Esophagus squamous epithelium (tissue), 5 donors: ENCODE results near the gene SCART1. TPM values are rescaled to one million over a fixed set of nuclear protein-coding genes. Genes with fewer than 3 reads are reported as not detected.

Source experiments
- DNase-seq: peaks from one replicate; lab custom pipeline; 2025; lab: John Stamatoyannopoulos, UW
- H3K27ac ChIP-seq, 4 donors: fragments of 200-600 bp; sonication (generic); one replicate each; pipeline ENCODE4 v1.5.1; 2016 to 2019; ENCODE audit warnings: mild to moderate bottlenecking in 1 of 4
- H3K27me3 ChIP-seq, 4 donors: fragments of 200-600 bp; sonication (generic); 1 replicate in 3 of 4; 2 replicates in 1 of 4; pipeline versions ENCODE4 v1.5.1 to v1.6.0; 2017 to 2021; ENCODE audit warnings: antibody characterized with exemption in 1 of 4
- H3K36me3 ChIP-seq, 3 donors: fragments of 200-600 bp; sonication (generic); one replicate each; pipeline ENCODE4 v1.5.1; 2016 to 2019
- H3K4me1 ChIP-seq, 3 donors: fragments of 200-600 bp; sonication (generic); one replicate each; pipeline ENCODE4 v1.5.1; 2017 to 2019
- H3K4me3 ChIP-seq, 4 donors: fragments of 200-600 bp; sonication (generic); 1 replicate in 3 of 4; 2 replicates in 1 of 4; pipeline ENCODE4 v1.5.1; 2016 to 2019; ENCODE audit warnings: mild to moderate bottlenecking in 2 of 4, moderate library complexity in 1 of 4
- H3K9me3 ChIP-seq, 3 donors: fragments of 200-600 bp; sonication (generic); one replicate each; pipeline ENCODE4 v1.5.1; 2016 to 2019
- POLR2A ChIP-seq, 4 donors: fragments of 450-650 bp; IDR thresholded peaks; one replicate each; pipeline ENCODE4 v1.6.1; 2017; ENCODE audit warnings: antibody characterized with exemption in 4 of 4, mild to moderate bottlenecking in 4 of 4, moderate library complexity in 3 of 4
- WGBS, 2 donors: methylation state at CpG; one replicate each; pipeline ENCODE4 v1.1.5; 2018; 5-methylcytosine and 5-hydroxymethylcytosine counted together
- intact Hi-C: fragments of 100-400 bp; cut with DNase I; formaldehyde crosslinking; loops from one replicate; pipeline ENCODE4 v1.15.0; 2022
- total RNA-seq, 4 donors: library from RNA; depleted of rRNA; stranded (reverse); fragments of >200 nt; gene quantifications; one replicate each; pipeline ENCODE4 v1.1.0, GENCODE V29; 2016
- TF ChIP-seq, protein P1 (sequence below), 6 experiments: fragments of 450-650 bp in 4 of 6; fragments of 200-600 bp in 2 of 6; sonication (generic) in 2 of 6; IDR thresholded peaks; one replicate each; pipeline ENCODE4 v1.5.1; 2016 to 2019; ENCODE audit warnings: antibody characterized with exemption in 6 of 6, mild to moderate bottlenecking in 4 of 6, moderate library complexity in 4 of 6
- donor health status: DM: yes; HTN: yes; CAD: no.

Gene SCART1
- total RNA-seq, 4 donors from 2014 or later = 0.06 to 2.5 (median 0.35) TPM

DNA sequence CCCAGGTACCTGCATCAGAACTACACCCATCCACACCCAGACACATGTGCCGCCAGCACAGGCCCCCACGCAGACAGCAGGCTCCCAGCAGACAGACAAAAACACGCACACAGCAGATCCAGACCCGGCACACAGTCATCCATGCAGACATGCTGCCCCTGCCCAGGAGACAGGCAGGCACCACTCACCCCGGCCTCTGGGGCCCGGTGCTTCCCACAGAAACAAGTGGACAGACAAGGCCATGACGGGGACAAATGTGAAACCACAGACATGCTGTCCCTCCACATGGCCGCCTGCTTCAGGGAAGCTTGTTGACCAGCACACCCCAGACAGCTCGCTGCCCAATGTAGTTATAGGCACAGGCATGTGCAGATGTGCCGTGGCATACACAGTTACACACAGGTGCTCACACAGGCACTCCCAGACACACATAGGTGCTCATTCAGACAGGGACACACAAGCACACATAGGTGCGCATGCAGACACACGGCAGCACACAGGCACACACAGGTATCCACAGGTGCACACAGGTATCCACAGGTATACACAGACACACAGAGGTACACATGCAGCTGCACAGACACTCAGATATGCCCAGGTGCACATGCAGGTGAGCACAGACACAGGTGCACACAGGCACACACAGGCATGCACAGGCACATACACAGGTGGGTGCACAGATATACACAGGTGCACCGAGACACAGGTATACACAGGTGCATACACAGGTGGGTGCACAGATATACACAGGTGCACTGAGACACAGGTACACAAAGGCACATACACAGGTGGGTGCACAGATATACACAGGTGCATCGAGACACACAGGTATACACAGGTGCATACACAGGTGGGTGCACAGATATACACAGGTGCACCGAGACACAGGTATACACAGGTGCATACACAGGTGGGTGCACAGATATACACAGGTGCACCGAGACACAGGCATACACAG lies 10.5 kb upstream of the SCART1 start:
- no peak overlapping the region for H3K27ac ChIP-seq
- no peak overlapping the region for H3K4me3 ChIP-seq
- DNase-seq = no peak
- 82 to 92% methylated on average over 9 to 12 of the region's 16 CpGs for WGBS, 2 donors
- H3K27me3 ChIP-seq = no peaks in the 10 kb centered on the region
- no peaks in the 10 kb centered on the region for H3K4me1 ChIP-seq
- no peaks in the 10 kb centered on the region for H3K36me3 ChIP-seq
- no peak for TF ChIP-seq POLR2A (IDR thresholded peaks at IDR 0.05)
- TF ChIP-seq, protein P1, sequence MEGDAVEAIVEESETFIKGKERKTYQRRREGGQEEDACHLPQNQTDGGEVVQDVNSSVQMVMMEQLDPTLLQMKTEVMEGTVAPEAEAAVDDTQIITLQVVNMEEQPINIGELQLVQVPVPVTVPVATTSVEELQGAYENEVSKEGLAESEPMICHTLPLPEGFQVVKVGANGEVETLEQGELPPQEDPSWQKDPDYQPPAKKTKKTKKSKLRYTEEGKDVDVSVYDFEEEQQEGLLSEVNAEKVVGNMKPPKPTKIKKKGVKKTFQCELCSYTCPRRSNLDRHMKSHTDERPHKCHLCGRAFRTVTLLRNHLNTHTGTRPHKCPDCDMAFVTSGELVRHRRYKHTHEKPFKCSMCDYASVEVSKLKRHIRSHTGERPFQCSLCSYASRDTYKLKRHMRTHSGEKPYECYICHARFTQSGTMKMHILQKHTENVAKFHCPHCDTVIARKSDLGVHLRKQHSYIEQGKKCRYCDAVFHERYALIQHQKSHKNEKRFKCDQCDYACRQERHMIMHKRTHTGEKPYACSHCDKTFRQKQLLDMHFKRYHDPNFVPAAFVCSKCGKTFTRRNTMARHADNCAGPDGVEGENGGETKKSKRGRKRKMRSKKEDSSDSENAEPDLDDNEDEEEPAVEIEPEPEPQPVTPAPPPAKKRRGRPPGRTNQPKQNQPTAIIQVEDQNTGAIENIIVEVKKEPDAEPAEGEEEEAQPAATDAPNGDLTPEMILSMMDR (IDR thresholded peaks at IDR 0.05) = no peak
- intact Hi-C loops = no loop called here
- H3K9me3 ChIP-seq = peaks cover 0 to 26% (median 5%) of the 10 kb centered on the region in 3 donors

DNA sequence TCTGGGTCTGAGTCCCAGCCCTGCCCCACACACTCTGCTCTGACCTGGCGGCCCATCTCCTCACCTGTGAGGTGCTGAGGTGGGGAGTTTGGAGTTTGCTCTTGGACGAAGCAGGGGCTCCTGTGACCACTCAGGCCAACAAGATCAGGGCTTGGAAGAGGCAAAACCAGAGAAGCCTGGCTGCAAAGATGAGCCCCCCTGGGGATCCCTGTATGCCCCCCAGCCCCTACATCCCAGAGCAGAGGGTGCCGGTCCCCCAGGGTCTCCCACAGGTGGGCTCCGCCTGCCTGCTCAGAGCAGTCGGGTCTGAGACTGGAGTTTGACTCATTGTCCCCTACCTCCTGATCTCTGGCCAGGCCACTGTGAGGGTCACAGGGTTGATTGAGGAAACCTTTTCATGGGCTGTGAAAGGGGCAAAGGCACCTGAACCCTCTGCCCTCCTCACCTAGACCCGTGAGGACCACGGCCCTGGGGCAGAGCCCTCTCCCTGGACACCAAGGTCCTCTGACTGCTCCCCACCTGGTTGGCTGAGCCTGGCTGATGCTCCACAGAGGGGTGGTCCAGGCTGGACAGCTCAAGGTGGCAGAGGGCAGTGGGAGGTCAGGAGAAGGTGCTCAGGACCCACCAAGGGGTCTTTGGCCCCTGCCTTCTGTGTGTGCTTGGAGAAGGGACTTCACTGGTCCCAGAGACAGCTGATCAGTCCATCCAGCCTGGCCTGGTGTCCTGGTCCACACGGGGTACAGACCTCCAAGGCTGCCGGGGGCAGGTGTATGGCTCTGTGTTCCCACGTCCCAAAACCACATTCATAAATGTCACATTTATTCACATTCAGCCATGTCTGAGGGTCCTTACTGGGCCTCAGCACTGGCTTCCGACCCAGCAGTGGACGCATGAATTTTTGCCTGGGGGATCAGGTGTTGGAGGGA lies 9.1 kb upstream of the SCART1 start:
- no peak overlapping the region for H3K4me3 ChIP-seq
- WGBS, 2 donors = 84 to 87% methylated on average over 5 to 6 of the region's 12 CpGs
- intact Hi-C loops = no loop called here
- DNase-seq = no peak
- no peak for TF ChIP-seq POLR2A (IDR thresholded peaks at IDR 0.05)
- TF ChIP-seq, protein P1 (IDR thresholded peaks at IDR 0.05) = no peak
- no peaks in the 10 kb centered on the region for H3K4me1 ChIP-seq
- H3K36me3 ChIP-seq = no peaks in the 10 kb centered on the region
- H3K27me3 ChIP-seq = no peaks in the 10 kb centered on the region
- peaks cover 0 to 39% (median 14%) of the 10 kb centered on the region in 3 donors for H3K9me3 ChIP-seq
- H3K27ac ChIP-seq = no peak overlapping the region

DNA sequence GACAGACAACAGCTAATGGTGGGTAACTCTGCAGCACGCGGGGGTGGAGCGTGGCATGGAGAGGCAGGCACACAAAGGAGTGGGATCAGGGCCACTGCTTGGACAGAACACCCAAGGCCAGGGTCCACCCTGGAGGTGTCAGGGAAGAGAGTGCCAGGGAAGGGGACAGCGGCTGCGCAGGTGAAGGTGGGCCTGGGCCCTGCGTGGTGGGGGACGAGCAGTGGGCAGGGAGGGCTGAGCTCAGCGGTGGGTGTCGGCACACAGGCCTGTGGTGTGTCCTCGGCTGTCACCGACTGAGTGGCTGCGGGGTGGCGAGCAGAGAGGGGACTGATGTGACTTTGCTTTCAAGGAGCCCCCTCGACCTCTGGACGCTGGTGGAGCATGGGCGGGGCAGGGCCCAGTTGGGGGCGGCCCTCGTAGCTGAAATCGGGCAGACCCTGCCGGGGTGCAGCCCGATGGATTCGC lies 8.4 kb upstream of the SCART1 start:
- Histone ChIP-seq H3K4me1 (no peaks in the 10 kb centered on the region), H3K27ac (no peak overlapping the region), H3K27me3 (no peaks in the 10 kb centered on the region), H3K4me3 (no peak overlapping the region), H3K9me3 (peaks cover 0 to 39% (median 14%) of the 10 kb centered on the region in 3 donors), H3K36me3 (no peaks in the 10 kb centered on the region)
- TF ChIP-seq POLR2A (IDR thresholded peaks at IDR 0.05) = no peak
- TF ChIP-seq, protein P1 (IDR thresholded peaks at IDR 0.05) = no peak
- no peak for DNase-seq
- intact Hi-C loops = no loop called here
- WGBS, 2 donors = 90 to 92% methylated on average over 17 to 20 of the region's 22 CpGs

DNA sequence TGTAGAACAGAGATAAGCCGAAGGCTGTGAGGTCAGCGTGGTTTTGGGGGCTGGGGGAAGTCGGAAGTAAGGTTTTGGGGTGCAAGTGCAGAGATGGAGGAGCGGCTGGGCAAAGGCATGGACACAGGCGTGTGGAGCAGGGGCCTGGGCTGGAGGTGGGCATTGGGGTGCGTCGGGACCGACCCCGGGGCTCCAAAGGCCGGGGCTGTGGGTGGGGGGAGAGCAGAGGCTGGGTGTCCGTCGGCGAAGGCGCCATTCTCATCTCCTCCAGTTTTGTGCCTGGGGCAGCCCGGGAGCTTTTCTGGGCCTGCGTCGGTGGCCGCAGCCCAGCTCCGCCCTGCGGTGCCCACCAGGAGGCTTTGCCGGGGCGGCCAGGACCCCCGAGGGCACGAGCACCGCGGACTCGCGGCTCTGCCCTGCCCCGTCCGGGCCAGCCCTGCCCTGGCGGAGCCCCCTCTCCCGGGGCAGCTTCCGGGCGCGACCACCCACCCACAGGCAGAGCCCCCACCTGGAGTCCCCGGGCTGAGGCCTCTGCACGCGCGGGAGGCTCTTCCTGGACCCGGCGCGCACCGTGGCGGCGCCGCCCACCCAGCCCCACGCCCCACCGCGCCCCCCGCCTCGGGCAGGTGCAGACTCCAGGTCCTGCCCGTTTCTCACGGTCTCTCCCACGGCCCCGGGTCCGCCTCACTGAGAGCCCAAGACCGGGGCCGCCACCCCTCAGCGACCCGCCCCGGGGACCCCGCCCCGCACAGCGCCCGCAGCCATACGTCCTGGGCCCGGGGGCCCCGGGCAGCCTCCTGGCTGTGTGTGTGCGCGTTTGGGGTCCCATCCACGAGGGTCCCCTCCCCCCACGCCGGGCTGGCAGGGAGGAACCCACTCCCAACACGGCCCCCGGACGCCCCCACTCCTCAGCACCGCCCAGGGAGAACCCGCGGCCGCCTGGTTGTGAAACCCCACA lies 7.7 kb upstream of the SCART1 start:
- no peak for DNase-seq

More for the DNA sequence above, 7.7 kb upstream of the SCART1 start:
- Histone ChIP-seq H3K4me1 (no peaks in the 10 kb centered on the region), H3K4me3 (no peak overlapping the region), H3K27ac (no peak overlapping the region), H3K9me3 (peaks cover 0 to 39% (median 14%) of the 10 kb centered on the region in 3 donors), H3K36me3 (no peaks in the 10 kb centered on the region), H3K27me3 (no peaks in the 10 kb centered on the region)
- TF ChIP-seq POLR2A (IDR thresholded peaks at IDR 0.05) = no peak
- intact Hi-C loops = no loop called here
- WGBS, 2 donors = 61 to 80% methylated on average over 21 to 29 of the region's 80 CpGs
